ENCODE measurements around the gene CACNA2D3. TPM values are rescaled to one million over a fixed set of nuclear protein-coding genes. Genes with fewer than 3 reads are reported as not detected.

Gene CACNA2D3
- total RNA-seq, 1 donor from 2014 or later, result 0.29 TPM

- Mint-ChIP-seq H3K4me3 (ENCODE audit: low read depth) (no peak overlapping the region), H3K27ac (no peak overlapping the region), H3K36me3 (ENCODE audit: insufficient read depth) (no peaks in the 10 kb centered on the region), H3K4me1 (ENCODE audit: low read depth) (no peaks in the 10 kb centered on the region), H3K27me3 (peaks cover 6% of the 10 kb centered on the region), H3K9me3 (ENCODE audit: low read depth) (peaks cover 3% of the 10 kb centered on the region)
- no peak for DNase-seq (ENCODE audit: low spot score, unreplicated experiment)
- no peak for TF ChIP-seq CTCF (IDR thresholded peaks at IDR 0.05; ENCODE audit: unreplicated experiment)
Measured at GRCh38 chr3:54641226-54642014, 519.1 kb downstream of the CACNA2D3 start.

- Mint-ChIP-seq H3K27me3 (peaks cover 6% of the 10 kb centered on the region), H3K36me3 (ENCODE audit: insufficient read depth) (no peaks in the 10 kb centered on the region), H3K4me1 (ENCODE audit: low read depth) (no peaks in the 10 kb centered on the region), H3K9me3 (ENCODE audit: low read depth) (peaks cover 3% of the 10 kb centered on the region), H3K4me3 (ENCODE audit: low read depth) (no peak overlapping the region), H3K27ac (no peak overlapping the region)
- TF ChIP-seq CTCF (IDR thresholded peaks at IDR 0.05; ENCODE audit: unreplicated experiment), result no peak
- no peak for DNase-seq (ENCODE audit: low spot score, unreplicated experiment)
Measured at GRCh38 chr3:54642147-54642546, 519.8 kb downstream of the CACNA2D3 start.

GRCh38 chr3:54647721-54648120, 525.4 kb downstream of the CACNA2D3 start:
- Mint-ChIP-seq H3K9me3 (ENCODE audit: low read depth) (peaks cover 8% of the 10 kb centered on the region), H3K27me3 (peaks cover 12% of the 10 kb centered on the region), H3K27ac (no peak overlapping the region), H3K36me3 (ENCODE audit: insufficient read depth) (no peaks in the 10 kb centered on the region), H3K4me3 (ENCODE audit: low read depth) (no peak overlapping the region), H3K4me1 (ENCODE audit: low read depth) (no peaks in the 10 kb centered on the region)
- TF ChIP-seq CTCF (IDR thresholded peaks at IDR 0.05; ENCODE audit: unreplicated experiment), result no peak
- DNase-seq (ENCODE audit: low spot score, unreplicated experiment), result no peak

GRCh38 chr3:54649551-54649950, 527.2 kb downstream of the CACNA2D3 start:
- TF ChIP-seq CTCF (IDR thresholded peaks at IDR 0.05; ENCODE audit: unreplicated experiment), result no peak
- Mint-ChIP-seq H3K27me3 (peaks cover 15% of the 10 kb centered on the region), H3K4me3 (ENCODE audit: low read depth) (no peak overlapping the region), H3K36me3 (ENCODE audit: insufficient read depth) (no peaks in the 10 kb centered on the region), H3K9me3 (ENCODE audit: low read depth) (peaks cover 8% of the 10 kb centered on the region), H3K27ac (no peak overlapping the region), H3K4me1 (ENCODE audit: low read depth) (no peaks in the 10 kb centered on the region)
- no peak for DNase-seq (ENCODE audit: low spot score, unreplicated experiment)

- peaks cover 2% of the 10 kb centered on the region for H3K9me3 Mint-ChIP-seq (ENCODE audit: low read depth)
- H3K4me3 Mint-ChIP-seq (ENCODE audit: low read depth), result no peak overlapping the region
- H3K27ac Mint-ChIP-seq, result no peak overlapping the region
- no peak for DNase-seq (ENCODE audit: low spot score, unreplicated experiment)
- TF ChIP-seq CTCF (IDR thresholded peaks at IDR 0.05; ENCODE audit: unreplicated experiment), result no peak
- no peaks in the 10 kb centered on the region for H3K36me3 Mint-ChIP-seq (ENCODE audit: insufficient read depth)
- no peaks in the 10 kb centered on the region for H3K4me1 Mint-ChIP-seq (ENCODE audit: low read depth)
- H3K27me3 Mint-ChIP-seq, result peaks cover 15% of the 10 kb centered on the region
Measured at GRCh38 chr3:54653456-54654195, 531.3 kb downstream of the CACNA2D3 start.
